Breast epithelium (tissue), 3 donors: ENCODE results near the gene TMED5.

Experiments used
- POLR2AphosphoS5 ChIP-seq, 3 donors: sonication (generic); formaldehyde crosslinking; IDR thresholded peaks; one replicate each; pipeline ENCODE4 v1.6.1; 2017; ENCODE audit warnings: antibody characterized with exemption in 3 of 3
- TF ChIP-seq, protein P1 (sequence below), 3 donors: fragments of 450-650 bp; IDR thresholded peaks; one replicate each; pipeline ENCODE4 v1.5.1; 2016 to 2017; ENCODE audit warnings: antibody characterized with exemption in 3 of 3, mild to moderate bottlenecking in 3 of 3, moderate library complexity in 3 of 3

- TF ChIP-seq POLR2AphosphoS5 (IDR thresholded peaks at IDR 0.05), result no peak
- TF ChIP-seq, protein P1, sequence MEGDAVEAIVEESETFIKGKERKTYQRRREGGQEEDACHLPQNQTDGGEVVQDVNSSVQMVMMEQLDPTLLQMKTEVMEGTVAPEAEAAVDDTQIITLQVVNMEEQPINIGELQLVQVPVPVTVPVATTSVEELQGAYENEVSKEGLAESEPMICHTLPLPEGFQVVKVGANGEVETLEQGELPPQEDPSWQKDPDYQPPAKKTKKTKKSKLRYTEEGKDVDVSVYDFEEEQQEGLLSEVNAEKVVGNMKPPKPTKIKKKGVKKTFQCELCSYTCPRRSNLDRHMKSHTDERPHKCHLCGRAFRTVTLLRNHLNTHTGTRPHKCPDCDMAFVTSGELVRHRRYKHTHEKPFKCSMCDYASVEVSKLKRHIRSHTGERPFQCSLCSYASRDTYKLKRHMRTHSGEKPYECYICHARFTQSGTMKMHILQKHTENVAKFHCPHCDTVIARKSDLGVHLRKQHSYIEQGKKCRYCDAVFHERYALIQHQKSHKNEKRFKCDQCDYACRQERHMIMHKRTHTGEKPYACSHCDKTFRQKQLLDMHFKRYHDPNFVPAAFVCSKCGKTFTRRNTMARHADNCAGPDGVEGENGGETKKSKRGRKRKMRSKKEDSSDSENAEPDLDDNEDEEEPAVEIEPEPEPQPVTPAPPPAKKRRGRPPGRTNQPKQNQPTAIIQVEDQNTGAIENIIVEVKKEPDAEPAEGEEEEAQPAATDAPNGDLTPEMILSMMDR (IDR thresholded peaks at IDR 0.05), result no peak
Observed at GRCh38 chr1:93148001-93148400, 32.2 kb downstream of the TMED5 start.
